HG03378 (cell line): ENCODE measurements around the gene MOXD1.

Experiments used
- ATAC-seq: cut with Tn5 transposase; IDR thresholded peaks from one replicate; pipeline ENCODE4 v1.9.1; 2021; ENCODE audit warnings: mild to moderate bottlenecking, moderate library complexity; ENCODE audit not compliant: unreplicated experiment

The MOXD1 gene

GRCh38 chr6:132400883-132401617 is at the start of gene MOXD1:
TSS of gene MOXD1 (minus strand) at chr6:132401475. CDS start at chr6:132401426, 49 bp downstream.
- no peak for ATAC-seq

- no peak for ATAC-seq
Observed at GRCh38 chr6:132446855-132447241, 45.6 kb upstream of the MOXD1 start.

GRCh38 chr6:132446141-132446854 is 45.0 kb upstream of the MOXD1 start:
- ATAC-seq = no peak

GRCh38 chr6:132445201-132445951 is 44.1 kb upstream of the MOXD1 start:
- no peak for ATAC-seq

- ATAC-seq = no peak
Observed at GRCh38 chr6:132443206-132443605, 41.9 kb upstream of the MOXD1 start.

- ATAC-seq = no peak
Observed at GRCh38 chr6:132430110-132430509, 28.8 kb upstream of the MOXD1 start.

GRCh38 chr6:132425176-132425575 is 23.9 kb upstream of the MOXD1 start:
- ATAC-seq = no peak

- no peak for ATAC-seq
Observed at GRCh38 chr6:132423839-132424238, 22.6 kb upstream of the MOXD1 start.

GRCh38 chr6:132418235-132418965 is 17.1 kb upstream of the MOXD1 start:
- no peak for ATAC-seq

GRCh38 chr6:132414761-132415160 is 13.5 kb upstream of the MOXD1 start:
- ATAC-seq = no peak

GRCh38 chr6:132414322-132414721 is 13.0 kb upstream of the MOXD1 start:
- no peak for ATAC-seq

GRCh38 chr6:132413499-132413802 is 12.2 kb upstream of the MOXD1 start:
- ATAC-seq = no peak

- no peak for ATAC-seq
Observed at GRCh38 chr6:132412656-132413498, 11.6 kb upstream of the MOXD1 start.

- ATAC-seq = no peak
Observed at GRCh38 chr6:132411296-132411695, 10.0 kb upstream of the MOXD1 start.

- no peak for ATAC-seq
Observed at GRCh38 chr6:132410830-132411229, 9.6 kb upstream of the MOXD1 start.

- peak; percentile 84 for ATAC-seq
Observed at GRCh38 chr6:132405143-132405915, 4.1 kb upstream of the MOXD1 start.

GRCh38 chr6:132404736-132405135 is 3.5 kb upstream of the MOXD1 start:
- peak; percentile 10 for ATAC-seq

- ATAC-seq = no peak
Observed at GRCh38 chr6:132404330-132404729, 3.1 kb upstream of the MOXD1 start.

- no peak for ATAC-seq
Observed at GRCh38 chr6:132401618-132402285, 477 bp upstream of the MOXD1 start.
